GM18499 (cell line): ENCODE measurements around the gene FNIP2.
"Not testable (repeated sequence)": the region's sequence is repeated elsewhere in the genome, so short reads cannot be mapped to it uniquely, and the experiment has no call there.

Experiments used
- ATAC-seq: cut with Tn5 transposase; IDR thresholded peaks from one replicate; pipeline ENCODE4 v1.9.1; 2021; ENCODE audit warnings: moderate number of reproducible peaks; ENCODE audit not compliant: insufficient read depth, unreplicated experiment

The FNIP2 gene

DNA sequence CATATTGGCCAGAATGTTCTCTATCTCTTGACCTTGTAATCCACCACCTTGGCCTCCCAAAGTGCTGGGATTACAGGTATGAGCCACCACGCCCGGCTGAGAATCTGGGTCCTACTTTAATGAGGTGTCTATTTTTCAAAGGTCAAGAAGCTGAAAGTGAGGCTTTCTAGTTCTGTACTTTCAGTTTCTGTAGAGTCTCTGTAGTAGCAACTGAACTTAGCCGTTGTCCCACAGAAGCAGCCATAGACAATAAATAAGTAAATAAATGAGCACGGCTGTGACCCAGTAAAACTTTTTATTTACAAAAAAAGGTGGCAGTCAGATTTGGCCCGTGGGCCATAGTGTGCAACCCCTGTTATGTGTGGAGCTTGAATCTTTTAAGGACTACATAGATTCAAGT lies 92.0 kb downstream of the FNIP2 start:
- peak; percentile 71 for ATAC-seq

DNA sequence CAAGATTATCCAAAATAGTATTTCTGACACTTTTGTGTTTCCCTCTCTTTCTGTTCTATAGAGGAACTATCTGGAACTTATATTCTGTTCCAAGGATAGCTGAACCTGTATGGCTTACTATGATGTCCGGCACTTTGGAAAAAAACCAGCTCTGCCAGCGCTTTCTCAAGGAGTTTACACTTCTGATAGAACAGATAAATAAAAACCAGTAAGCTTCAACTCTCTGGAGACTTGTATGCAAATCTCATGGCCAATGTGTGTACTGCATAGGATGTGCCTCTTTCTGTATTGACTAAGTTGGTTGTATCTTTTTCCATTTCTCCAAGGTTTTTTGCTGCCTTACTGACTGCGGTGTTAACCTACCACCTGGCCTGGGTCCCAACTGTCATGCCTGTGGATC lies 92.5 kb downstream of the FNIP2 start:
- peak; percentile 41 for ATAC-seq

DNA sequence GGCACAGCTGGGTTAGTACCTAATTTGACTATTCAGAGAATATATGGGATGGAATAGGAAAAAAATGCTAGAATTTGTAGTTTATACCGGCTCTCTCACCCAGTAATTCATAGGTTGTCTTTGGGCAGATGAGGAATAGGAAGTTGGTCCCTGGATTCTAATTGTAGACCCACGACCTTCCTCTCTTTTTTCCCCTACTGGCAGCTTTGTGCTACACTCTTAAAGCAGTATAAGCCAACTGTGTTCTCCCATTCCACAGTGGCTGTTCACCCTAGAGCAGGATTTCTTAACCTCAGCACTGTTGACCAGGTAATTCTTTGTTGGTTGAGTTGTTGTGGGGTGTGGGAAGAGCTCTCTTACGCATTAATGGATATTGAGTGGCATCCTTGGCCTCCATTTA lies 92.9 kb downstream of the FNIP2 start:
- ATAC-seq: no peak

DNA sequence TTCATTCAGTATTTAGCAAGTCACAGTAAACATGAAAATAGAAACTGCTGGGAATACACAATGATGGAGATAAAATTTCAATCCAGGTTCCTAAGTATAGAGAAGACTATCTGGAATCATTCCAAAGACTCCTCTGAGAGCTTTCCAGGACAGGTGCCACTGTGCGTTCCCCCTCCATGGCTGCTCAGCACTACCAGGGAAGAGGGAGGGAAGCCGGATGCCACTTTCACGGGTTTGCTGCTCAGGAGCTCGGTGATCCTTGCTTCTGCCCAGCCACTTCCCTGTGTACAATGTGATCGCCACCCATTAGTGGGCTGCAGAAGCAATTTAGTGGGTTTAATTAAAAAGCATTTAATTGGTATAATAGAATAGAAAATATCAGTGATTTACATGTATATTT lies 94.5 kb downstream of the FNIP2 start:
- no peak for ATAC-seq

DNA sequence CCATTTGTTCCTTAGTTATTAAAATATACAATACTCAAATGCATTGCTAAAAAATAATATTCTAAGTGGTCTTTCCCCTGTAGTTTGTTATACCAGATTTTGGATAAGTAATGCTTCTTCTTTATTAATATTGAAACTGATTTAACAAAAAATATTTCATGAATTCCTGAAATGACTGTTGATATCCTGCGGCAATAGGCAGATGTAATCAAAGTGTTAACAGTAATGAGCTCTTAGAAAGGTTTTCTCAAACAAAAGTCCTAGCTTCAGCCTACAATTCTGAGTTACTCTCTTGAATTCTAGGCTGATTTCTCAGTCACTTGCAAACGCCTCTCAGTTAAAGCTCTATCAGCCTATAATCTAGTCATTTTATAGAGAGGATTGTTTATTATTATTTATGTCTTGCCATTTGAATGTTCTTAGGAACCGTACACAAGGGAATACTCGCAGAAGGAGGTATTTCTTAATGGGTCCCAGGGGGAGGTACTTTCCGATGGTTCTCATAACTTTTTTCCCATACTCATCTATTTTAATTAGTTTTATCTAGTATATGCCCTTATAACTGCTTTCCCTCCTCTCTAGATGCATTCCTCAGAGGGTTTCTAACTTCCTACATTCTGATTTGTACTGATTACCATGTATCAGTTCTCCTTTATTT lies 96.8 kb downstream of the FNIP2 start:
- ATAC-seq: no peak

DNA sequence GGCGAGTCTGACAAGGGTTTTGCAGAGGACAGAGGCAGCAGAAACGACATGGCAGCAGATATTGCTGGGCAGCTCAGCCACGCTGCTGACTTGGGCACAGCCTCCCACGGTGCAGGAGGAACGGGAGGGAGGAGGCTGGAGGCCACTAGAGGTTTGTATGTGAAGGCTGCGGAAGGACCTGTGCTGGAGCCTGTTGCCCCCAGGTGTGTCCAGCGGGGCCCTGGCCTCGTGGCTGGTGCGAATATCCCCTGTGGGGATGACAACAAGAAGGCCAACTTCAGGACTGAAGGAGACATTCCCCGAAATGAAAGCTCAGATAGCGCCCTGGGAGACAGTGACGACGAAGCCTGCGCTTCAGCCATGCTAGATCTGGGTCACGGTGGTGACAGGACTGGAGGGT lies 100.2 kb downstream of the FNIP2 start:
- no peak for ATAC-seq

DNA sequence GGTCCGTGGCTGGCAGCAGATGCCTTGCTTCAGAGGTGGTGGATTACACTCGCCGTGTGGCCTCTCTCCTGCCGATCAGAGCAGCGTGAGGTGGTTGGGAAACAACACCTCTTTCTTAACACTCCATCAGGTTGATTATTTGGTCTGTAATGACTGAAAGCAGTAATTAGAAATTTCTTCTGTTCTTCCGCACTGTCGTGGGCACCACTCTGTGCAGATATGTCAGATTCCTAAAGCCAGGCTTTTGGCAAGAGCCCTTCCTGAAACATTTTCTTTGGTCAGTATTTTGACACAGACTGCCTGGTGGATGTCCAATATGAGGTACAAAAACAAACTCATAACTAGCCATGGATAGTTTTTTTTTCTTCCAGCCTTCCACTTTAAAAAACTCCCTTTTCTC lies 100.9 kb downstream of the FNIP2 start:
- ATAC-seq: no peak

DNA sequence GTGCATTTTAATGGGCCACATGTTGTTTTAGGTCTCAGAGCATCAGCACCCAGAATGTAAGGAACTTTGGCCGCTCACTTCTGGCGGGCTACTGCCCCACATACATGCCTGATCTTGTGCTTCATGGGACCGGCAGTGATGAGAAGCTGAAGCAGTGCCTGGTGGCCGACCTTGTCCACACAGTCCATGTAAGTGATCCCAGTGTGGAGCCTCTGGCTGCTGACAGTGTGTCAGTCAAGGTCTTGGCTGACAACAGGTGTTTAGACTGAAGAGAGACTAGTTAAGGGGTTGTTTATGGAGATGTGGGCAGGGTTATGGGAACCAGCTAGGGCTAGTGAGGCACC lies 101.4 kb downstream of the FNIP2 start:
- no peak for ATAC-seq

DNA sequence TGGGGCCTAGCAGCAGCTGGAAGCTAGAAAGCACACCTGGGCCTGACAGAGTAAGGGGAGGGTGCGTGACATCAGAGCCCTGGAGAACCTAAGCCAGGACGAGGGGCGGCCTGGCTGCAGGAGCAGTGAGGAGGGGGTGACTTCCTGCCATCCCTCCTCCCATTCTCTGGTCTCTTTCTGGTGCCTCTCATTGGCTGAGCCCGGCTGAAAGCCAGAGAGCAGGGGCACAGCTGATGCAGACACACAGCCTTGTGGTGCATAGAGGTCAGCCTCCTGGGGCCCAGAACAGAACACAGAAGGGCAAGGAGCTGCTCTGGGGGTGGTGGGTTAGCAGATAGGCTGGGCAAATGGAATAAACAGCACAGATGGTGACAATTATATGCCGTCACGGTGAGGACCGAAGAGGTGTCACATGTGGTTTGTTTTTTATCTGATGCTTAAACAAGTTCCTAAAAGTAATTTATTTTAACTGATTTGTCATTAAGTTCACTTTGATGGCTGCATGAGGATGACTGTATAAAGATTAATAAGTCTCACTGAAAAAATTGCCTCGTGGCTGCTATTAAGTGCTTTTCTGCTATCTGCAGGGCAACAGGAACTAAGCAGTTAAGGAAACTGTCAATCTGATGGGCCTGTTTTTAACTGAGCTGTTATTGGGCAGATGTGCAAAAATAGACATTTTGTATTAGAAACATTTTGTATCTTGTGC lies 102.0 kb downstream of the FNIP2 start:
- no peak for ATAC-seq

DNA sequence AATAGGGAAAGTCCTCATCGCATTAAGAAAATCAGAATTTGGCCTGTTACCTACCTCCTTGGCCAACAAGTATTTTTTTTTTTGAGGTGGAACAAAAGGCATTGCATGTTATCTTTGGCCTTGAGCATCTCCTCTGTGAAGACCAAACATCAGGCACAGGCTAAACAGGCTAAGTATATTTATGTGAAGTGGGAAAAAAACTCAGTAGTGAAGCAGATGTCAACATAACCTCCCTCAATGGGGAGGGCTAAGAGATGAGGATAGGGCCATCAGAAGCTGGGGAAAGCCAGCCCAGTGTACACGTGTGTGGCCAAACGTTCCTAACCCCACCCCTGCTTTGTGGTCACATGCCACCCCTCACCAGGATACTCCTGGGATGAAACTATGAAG lies 102.5 kb downstream of the FNIP2 start:
- ATAC-seq: no peak

DNA sequence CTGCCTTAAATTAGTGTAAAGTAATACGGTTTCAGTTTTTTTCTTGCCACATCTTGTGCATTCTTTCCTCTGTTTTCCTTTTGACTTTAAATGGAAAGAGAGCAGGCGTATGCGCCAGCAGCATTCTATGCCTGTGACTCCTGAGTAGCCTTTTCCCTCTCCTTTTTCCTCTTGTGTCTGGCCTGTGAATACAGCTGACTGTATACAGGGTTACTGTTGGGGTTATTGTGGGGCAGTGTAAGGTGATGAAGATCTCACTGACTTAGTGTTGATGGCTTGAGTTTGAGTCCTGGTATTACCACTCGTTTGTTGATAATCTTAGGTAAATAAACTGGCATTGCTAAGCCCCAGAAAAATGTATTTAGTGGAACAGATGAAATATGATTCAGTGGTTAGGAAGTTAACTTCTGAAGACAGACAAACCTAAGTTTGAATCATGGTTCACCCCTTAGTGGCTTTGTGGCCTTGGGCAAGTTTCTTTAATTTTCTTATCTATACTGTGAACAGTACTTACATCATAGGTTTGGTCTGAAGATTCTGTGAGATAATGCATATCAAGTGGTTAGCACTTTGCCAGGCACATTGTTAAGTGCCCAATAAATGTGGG lies 105.1 kb downstream of the FNIP2 start:
- no peak for ATAC-seq

DNA sequence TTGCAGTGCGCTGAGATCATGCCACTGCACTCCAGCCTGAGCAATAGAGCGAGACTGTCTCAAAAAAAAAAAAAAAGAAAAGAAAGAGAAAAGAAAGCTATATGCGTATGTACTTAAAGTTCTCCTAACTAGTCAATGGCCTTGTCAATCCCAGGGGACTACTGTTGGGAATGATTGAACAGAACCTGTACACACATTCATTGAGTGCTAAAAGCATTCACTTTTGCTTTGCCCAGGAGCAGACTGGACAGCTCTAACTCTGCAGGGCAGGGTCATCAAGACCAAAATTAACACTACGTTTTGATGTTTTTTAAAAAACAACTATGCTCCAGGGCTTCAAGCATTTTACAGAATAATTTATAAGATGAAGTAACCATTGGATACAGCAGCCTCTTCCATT lies 106.2 kb downstream of the FNIP2 start:
- ATAC-seq: no peak

DNA sequence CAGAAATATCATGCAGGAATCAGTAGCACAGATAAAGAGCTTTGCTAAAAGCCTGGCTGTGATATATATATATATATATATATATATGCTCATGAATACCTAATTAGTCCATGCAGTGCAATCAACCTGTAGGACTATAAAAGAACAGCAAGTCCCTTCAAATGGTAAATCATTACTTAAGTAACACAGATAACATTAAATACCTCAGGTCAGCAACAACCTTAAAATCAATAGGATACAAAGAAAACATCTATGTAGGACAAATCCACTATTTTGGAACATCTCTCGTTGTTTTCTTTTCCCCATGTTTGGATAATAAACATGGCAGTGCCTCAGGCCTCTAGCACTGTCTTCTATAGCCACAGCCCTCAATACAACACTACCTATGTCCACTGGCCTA lies 106.6 kb downstream of the FNIP2 start:
- no peak for ATAC-seq

DNA sequence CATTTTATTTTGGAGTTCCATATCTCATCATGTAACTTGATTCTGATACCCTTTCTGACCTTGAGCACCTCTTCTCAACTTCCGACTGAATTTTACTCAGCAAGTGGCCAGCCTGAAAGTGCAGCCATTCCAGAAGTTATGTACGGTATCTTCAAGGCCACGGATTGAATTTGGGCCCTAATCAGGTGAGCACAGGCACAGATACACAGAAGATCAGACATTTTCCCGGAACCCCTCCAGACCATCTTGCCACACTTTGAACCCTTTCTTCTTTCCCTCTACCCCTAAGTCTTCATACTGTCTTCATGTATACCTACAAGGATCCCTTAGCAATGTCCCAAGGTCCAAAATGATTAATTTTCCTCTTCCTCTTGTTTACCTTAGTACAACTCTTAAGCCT lies 108.2 kb downstream of the FNIP2 start:
- no peak for ATAC-seq

DNA sequence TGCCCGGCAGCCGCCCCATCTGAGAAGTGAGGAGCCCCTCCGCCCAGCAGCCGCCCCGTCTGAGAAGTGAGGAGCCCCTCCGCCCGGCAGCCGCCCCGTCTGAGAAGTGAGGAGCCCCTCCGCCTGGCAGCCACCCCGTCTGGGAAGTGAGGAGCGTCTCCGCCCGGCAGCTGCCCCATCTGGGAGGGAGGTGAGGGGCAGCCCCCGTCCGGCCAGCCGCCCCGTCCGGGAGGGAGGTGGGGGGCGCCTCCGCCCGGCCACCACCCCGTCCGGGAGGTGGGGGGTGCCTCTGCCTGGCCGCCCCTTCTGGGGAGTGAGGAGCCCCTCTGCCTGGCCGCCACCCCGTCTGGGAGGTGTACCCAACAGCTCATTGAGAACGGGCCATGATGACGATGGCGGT lies 113.3 kb downstream of the FNIP2 start:
- ATAC-seq: not testable (repeated sequence)

DNA sequence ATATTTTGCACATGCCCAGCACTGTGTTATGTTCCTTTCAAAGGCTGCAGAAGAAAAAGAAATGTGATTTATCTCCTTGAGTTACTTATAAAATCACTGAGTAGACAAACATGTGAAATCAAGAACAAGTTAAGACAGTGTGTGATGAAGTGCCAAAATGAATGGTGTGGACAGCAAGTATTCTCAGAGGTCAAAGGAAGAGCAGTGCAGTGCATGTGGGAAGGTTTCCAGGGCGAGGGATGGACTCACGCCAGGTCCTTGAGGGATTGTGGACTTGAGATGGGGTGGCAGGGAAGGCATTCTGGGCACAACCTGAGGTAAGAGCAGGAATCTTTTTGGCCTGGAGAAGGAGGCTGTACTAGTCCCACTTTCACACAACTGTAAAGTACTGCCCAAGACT lies 115.5 kb downstream of the FNIP2 start:
- no peak for ATAC-seq

DNA sequence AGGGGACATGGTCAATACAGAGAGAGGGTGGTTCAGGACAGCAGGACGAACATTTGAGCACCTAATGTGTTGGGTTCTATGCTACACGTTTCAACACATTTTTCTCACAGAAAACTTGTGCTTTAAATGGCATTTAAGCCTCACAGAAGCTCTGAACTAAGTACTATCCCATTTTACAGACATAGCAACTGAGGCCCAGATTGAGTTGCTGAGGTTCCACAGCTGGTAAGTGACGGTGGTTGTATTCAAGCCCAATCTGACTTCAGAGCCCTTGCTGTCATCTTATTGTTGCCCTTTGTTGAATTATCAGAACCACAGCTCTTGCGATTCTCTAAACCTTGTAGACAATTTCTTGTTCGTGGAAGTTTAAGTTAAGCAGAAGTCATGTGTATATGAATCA lies 116.7 kb downstream of the FNIP2 start:
- no peak for ATAC-seq

DNA sequence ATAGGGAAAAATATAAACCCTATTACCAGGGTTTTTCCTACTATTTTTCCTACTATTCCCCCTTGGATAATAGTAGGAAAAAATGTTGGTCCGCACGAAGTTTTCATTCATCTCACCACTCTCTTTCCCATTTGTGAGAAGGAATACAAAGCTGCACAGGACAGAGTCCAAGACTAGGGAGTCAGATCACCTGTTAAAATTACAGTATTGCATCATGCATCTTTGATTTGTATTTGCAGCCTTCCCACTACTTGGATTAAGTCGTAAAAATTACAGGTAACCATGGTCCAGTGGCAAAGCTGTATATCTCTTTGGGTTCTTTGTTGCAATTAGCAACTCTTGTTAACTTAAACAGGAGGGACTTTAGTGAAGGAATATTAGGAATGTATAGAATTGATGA lies 121.5 kb downstream of the FNIP2 start:
- no peak for ATAC-seq

DNA sequence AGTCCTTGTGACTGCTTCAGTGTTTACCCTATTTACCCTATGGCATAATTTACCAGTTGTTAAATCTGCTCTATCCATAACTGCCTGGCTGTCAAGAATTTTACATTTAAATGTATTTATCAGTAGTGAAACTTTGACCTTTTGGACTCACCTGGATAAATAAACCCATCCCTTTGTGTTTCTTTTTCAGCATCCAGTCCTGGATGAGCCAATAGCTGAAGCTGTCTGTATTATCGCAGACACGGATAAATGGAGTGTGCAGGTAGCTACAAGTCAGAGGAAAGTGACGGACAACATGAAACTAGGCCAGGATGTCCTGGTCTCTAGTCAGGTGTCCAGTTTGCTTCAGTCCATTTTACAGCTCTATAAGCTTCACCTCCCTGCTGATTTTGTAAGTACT lies 122.4 kb downstream of the FNIP2 start:
- no peak for ATAC-seq

DNA sequence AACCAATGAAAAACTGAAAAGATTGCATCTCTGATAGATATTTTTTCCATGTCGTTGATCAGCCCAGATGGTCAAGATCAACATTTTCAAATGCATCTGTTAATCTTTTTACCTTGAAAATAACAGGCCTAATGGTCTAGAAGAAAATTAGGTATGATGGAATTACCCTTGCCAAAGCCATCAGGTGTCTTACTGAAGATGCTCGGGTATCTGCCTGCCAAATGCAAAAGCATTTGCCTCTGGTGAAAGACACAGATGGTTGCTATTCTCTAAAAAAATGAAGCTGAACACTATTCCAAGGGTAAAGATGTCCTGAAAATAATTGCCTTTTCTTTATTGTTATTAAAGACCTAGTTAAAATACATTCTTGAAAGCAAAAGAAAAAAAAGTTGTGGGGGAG lies 126.0 kb downstream of the FNIP2 start:
- ATAC-seq: no peak

DNA sequence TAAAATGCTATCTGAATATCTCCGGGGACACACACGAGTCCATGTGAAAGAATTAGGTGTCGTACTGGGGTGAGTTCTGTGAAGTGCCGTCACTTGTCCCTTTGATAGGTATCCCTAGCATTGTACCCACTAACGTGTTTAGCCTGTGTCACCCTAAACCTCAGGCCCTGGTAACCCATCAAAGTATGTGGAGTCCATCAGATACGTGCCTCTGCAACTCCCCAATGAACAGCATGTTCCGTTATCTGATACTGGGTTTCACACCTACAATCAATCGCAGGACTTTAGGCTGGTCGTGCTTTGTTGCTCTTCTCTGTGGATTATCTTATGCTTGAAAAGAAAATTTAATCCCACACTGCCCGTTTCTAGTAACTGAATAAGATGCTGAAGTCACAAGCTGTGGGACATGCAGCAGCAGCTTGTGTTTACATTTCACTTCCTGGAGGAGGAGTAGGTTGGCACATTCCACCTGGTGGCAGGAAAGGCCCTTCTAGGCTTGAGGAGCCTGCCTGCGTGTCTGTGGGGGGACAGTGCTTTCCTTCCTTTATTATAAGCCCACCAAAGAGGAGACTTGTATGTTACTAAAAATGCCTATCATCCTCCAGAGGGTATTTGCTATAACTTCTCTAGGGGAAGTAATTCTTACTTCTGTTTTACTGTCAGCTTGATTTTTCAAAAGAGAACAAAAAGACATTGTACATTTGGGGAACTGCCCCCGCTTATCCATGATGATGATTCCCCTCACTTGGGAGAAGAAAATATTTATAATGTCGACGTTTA lies 127.2 kb downstream of the FNIP2 start:
- no peak for ATAC-seq
